ENCODE measurements around the gene ANXA11.

GRCh38 chr10:80141696-80142460, 63.5 kb downstream of the ANXA11 start:
- no peak for TF ChIP-seq CTCF (IDR thresholded peaks at IDR 0.05; ENCODE audit: poor library complexity)
- TF ChIP-seq EZH2 (IDR thresholded peaks at IDR 0.05; ENCODE audit: borderline replicate concordance): no peak
- no peak for TF ChIP-seq EZH2phosphoT487 (IDR thresholded peaks at IDR 0.05; ENCODE audit: low read depth, severe bottlenecking, unreplicated experiment)

All from hepatocyte (in vitro differentiated cells).